ENCODE measurements around the gene CLMP.

- no peak for TF ChIP-seq SMC3 (conservative IDR thresholded peaks at IDR 0.05; ENCODE audit: poor library complexity)
- no peak for TF ChIP-seq CTCF (IDR thresholded peaks at IDR 0.05; ENCODE audit: poor library complexity, severe bottlenecking)
- peak; percentile 14 for TF ChIP-seq POLR2AphosphoS5 (IDR thresholded peaks at IDR 0.05)
- TF ChIP-seq EZH2 (IDR thresholded peaks at IDR 0.05; ENCODE audit: borderline replicate concordance, insufficient read depth, low read length, poor library complexity, severe bottlenecking): no peak
- TF ChIP-seq RAD21 (conservative IDR thresholded peaks at IDR 0.05): no peak
- no peak for TF ChIP-seq EP300 (conservative IDR thresholded peaks at IDR 0.05; ENCODE audit: poor library complexity, severe bottlenecking)
- peak; percentile 82 for TF ChIP-seq REST (IDR thresholded peaks at IDR 0.05; ENCODE audit: borderline replicate concordance)
These were observed 131.9 kb downstream of the CLMP start for GRCh38 chr11:123062892-123063825.
